MM.1S (cell line): ENCODE results near the gene EXOC7.

Experiments
- DNase-seq: peaks from one replicate; pipeline ENCODE4 v3.0.0-alpha.2; 2015
- H2AFZ ChIP-seq: fragments of 300-600 bp; sonication (generic); 2 replicates; pipeline ENCODE4 v1.6.0; 2016; ENCODE audit warnings: antibody characterized with exemption, low read length
- H3F3A ChIP-seq: fragments of 300-600 bp; sonication (generic); 2 replicates; pipeline ENCODE4 v1.6.1; 2016; ENCODE audit warnings: mild to moderate bottlenecking, antibody characterized with exemption, low read length, moderate library complexity, mixed read lengths; ENCODE audit not compliant: insufficient read depth
- H3K27ac ChIP-seq: fragments of 300-600 bp; sonication (generic); 2 replicates; pipeline ENCODE4 v1.5.1; 2016; ENCODE audit warnings: mild to moderate bottlenecking, low read length
- H3K27me3 ChIP-seq: fragments of 300-600 bp; sonication (generic); replicated peaks from 2 replicates; pipeline ENCODE4 v1.6.0; 2016; ENCODE audit warnings: low read length; ENCODE audit not compliant: insufficient read depth
- H3K36me3 ChIP-seq: fragments of 300-600 bp; sonication (generic); replicated peaks from 2 replicates; pipeline ENCODE4 v1.6.1; 2016; ENCODE audit warnings: mild to moderate bottlenecking, low read length, mixed read lengths; ENCODE audit not compliant: insufficient read depth
- H3K4me1 ChIP-seq: fragments of 300-600 bp; sonication (generic); 2 replicates; pipeline ENCODE4 v1.6.1; 2016; ENCODE audit warnings: low read length, mixed read lengths
- H3K4me2 ChIP-seq: fragments of 300-600 bp; sonication (generic); 2 replicates; pipeline ENCODE4 v1.6.0; 2016; ENCODE audit warnings: low read depth, low read length
- H3K4me3 ChIP-seq: fragments of 300-600 bp; sonication (generic); 2 replicates; pipeline ENCODE4 v1.5.1; 2016; ENCODE audit warnings: low read length, mixed read lengths
- H3K79me2 ChIP-seq: fragments of 300-600 bp; sonication (generic); 2 replicates; pipeline ENCODE4 v1.6.1; 2016; ENCODE audit warnings: mixed run types, low read length, mixed read lengths
- H3K9ac ChIP-seq: fragments of 300-600 bp; sonication (generic); 2 replicates; pipeline ENCODE4 v1.6.1; 2016; ENCODE audit warnings: low read length, mixed read lengths
- H3K9me2 ChIP-seq: fragments of 300-600 bp; sonication (generic); replicated peaks from 2 replicates; pipeline ENCODE4 v1.6.1; 2016; ENCODE audit warnings: mild to moderate bottlenecking, low read length, mixed read lengths; ENCODE audit not compliant: insufficient read depth
- H3K9me3 ChIP-seq: fragments of 300-600 bp; sonication (generic); replicated peaks from 2 replicates; pipeline ENCODE4 v1.6.1; 2016; ENCODE audit warnings: mild to moderate bottlenecking, low read length, mixed read lengths; ENCODE audit not compliant: insufficient read depth
- H4K20me1 ChIP-seq: fragments of 300-600 bp; sonication (generic); 2 replicates; pipeline ENCODE4 v1.6.1; 2016; ENCODE audit warnings: mild to moderate bottlenecking, low read length, moderate library complexity, mixed read lengths; ENCODE audit not compliant: insufficient read depth
- CTCF ChIP-seq: fragments of 300-600 bp; sonication (generic); IDR thresholded peaks from 2 replicates; pipeline ENCODE4 v1.5.1; 2016; ENCODE audit warnings: antibody characterized with exemption, low read length, mixed read lengths
- EZH2 ChIP-seq: fragments of 300-600 bp; sonication (generic); optimal IDR thresholded peaks from 2 replicates; pipeline ENCODE3; 2017; ENCODE audit warnings: low read depth, mild to moderate bottlenecking, antibody characterized with exemption, low read length, mixed read lengths
- EZH2phosphoT487 ChIP-seq: fragments of 300-600 bp; sonication (generic); IDR thresholded peaks from 2 replicates; pipeline ENCODE4 v1.6.1; 2018; ENCODE audit warnings: antibody characterized with exemption, low read length

The EXOC7 gene

DNA sequence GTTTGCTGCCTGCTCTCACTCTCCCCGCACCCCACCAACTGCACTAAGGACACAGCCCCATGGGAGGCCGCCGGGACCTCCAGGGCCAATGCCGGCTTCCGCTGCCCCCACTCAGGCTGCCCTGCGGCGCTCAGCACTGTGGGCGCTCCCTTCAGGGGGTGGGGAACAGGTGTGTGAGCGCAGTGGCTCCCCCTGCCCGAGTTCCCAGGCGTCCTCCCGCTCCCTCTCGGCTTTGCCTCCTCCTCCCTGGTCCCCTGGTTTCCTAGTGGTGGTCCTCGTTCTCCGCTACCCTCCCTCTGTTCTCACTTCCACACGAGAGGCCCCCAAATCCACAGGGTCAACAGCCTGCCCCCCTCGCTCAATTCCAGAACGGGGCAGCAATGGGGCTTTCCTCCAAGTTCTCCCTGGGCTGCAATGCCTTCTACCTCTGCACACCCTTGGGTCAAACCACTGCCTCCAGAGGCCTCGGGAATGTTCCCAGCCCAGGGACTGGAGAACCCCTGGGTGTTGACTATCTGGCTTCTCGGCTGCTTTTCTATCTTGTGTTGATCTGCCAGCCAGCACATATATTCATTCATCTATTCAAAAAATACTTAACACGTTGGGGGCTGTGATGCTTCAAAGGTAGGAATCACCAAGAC is 27.6 kb upstream of the EXOC7 start:
- Histone ChIP-seq H3K27ac (no peak overlapping the region), H3K4me3 (no peak overlapping the region), H3F3A (no peaks in the 10 kb centered on the region), H2AFZ (no peak overlapping the region), H3K4me2 (no peak overlapping the region), H3K27me3 (no peaks in the 10 kb centered on the region), H3K9me2 (no peaks in the 10 kb centered on the region), H4K20me1 (no peaks in the 10 kb centered on the region), H3K9me3 (no peaks in the 10 kb centered on the region), H3K9ac (no peak overlapping the region), H3K36me3 (no peaks in the 10 kb centered on the region), H3K4me1 (no peaks in the 10 kb centered on the region), H3K79me2 (no peaks in the 10 kb centered on the region)
- DNase-seq: no peak
- no peak for TF ChIP-seq CTCF
- TF ChIP-seq EZH2phosphoT487: no peak
- TF ChIP-seq EZH2: no peak

DNA sequence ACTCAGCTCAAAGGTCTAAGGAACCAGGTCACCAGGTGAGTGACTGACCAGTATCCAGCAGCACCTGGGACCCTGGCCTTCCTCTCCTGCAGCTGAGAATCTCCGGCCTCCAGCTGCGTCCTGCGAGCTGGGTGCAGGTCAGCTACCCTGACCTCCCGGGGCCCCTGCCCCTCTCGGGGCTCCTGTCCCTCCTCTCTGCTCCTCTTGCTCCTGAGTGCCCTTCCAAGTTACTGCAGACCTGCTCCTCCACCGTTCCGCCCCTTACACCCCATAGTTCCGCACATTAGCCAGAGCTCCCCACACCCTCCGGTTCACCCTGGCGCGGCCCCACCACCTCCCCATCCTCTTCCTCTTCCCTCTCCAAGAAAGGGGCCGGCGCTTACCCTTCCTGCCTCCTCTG is 26.9 kb upstream of the EXOC7 start:
- Histone ChIP-seq H3K27me3 (no peaks in the 10 kb centered on the region), H3F3A (no peaks in the 10 kb centered on the region), H3K9me2 (no peaks in the 10 kb centered on the region), H3K36me3 (no peaks in the 10 kb centered on the region), H2AFZ (no peak overlapping the region), H3K4me3 (no peak overlapping the region), H3K9me3 (no peaks in the 10 kb centered on the region), H3K4me1 (no peaks in the 10 kb centered on the region), H3K79me2 (no peaks in the 10 kb centered on the region), H4K20me1 (no peaks in the 10 kb centered on the region), H3K9ac (no peak overlapping the region), H3K4me2 (no peak overlapping the region), H3K27ac (no peak overlapping the region)
- TF ChIP-seq CTCF (no peak), EZH2 (no peak), EZH2phosphoT487 (no peak)
- no peak for DNase-seq

GRCh38 chr17:76125922-76126321 is 22.3 kb upstream of the EXOC7 start:
- Histone ChIP-seq H3K4me2 (no peak overlapping the region), H3K27ac (no peak overlapping the region), H3K36me3 (no peaks in the 10 kb centered on the region), H3K4me1 (no peaks in the 10 kb centered on the region), H3K9ac (no peak overlapping the region), H4K20me1 (no peaks in the 10 kb centered on the region), H3F3A (no peaks in the 10 kb centered on the region), H3K9me3 (no peaks in the 10 kb centered on the region), H2AFZ (no peak overlapping the region), H3K27me3 (no peaks in the 10 kb centered on the region), H3K4me3 (no peak overlapping the region), H3K79me2 (no peaks in the 10 kb centered on the region), H3K9me2 (no peaks in the 10 kb centered on the region)
- no peak for DNase-seq
- TF ChIP-seq CTCF (no peak), EZH2 (no peak), EZH2phosphoT487 (no peak)
